T-cell (primary cell): ENCODE measurements around the gene IFITM1. TPM values are rescaled to one million over a fixed set of nuclear protein-coding genes. Genes with fewer than 3 reads are reported as not detected.
"Not testable (repeated sequence)": the region's sequence is repeated elsewhere in the genome, so short reads cannot be mapped to it uniquely, and the experiment has no call there.

Source experiments
- ATAC-seq, 4 experiments: fragments of 200-7000 bp in 3 of 4; fragments of 150-1000 bp in 1 of 4; cut with Tn5 transposase; replicated peaks in 1 of 4; 1 replicate in 3 of 4; 2 replicates in 1 of 4; pipeline ENCODE4 v1.10.0; 2021; ENCODE audit warnings: moderate library complexity in 3 of 4, mild to moderate bottlenecking in 2 of 4, moderate number of reproducible peaks in 1 of 4
- CTCF ChIA-PET, 2 donors: fragments of 300-600 bp; sonication (Branson Sonifier 250); formaldehyde crosslinking; loops; one replicate each; lab custom pipeline; 2022; ENCODE audit warnings: antibody characterized with exemption in 2 of 2; lab: Charles Lee
- POLR2A ChIA-PET, 2 donors: fragments of 300-600 bp; sonication (Branson Sonifier 250); formaldehyde crosslinking; loops; one replicate each; lab custom pipeline; 2022; ENCODE audit warnings: antibody characterized with exemption in 2 of 2; lab: Charles Lee
- DNase-seq, 35 experiments: peaks; one replicate each; pipeline versions ENCODE4 v3.0.0 to v3.0.0-alpha.2; 2013 to 2023
- H3K27ac ChIP-seq: one replicate; pipeline ENCODE4 v1.5.1; 2013; ENCODE audit warnings: low read length
- H3K27me3 ChIP-seq, 2 experiments: replicated peaks in 1 of 2; 1 replicate in 1 of 2; 2 replicates in 1 of 2; pipeline versions ENCODE4 v1.6.1 to v1.7.0; 2013; ENCODE audit warnings: low read length in 1 of 2, mixed read lengths in 1 of 2; ENCODE audit not compliant: control insufficient read depth in 2 of 2, insufficient read depth in 2 of 2; ENCODE audit errors: extremely low read depth in 1 of 2
- H3K36me3 ChIP-seq, 2 donors: 1 replicate in 1 of 2; 2 replicates in 1 of 2; pipeline versions ENCODE4 v1.6.1 to v1.7.0; 2013; ENCODE audit warnings: low read length in 1 of 2; ENCODE audit not compliant: control insufficient read depth in 2 of 2, insufficient read depth in 1 of 2; ENCODE audit errors: extremely low read depth in 1 of 2
- H3K4me1 ChIP-seq, 2 experiments: 1 replicate in 1 of 2; 2 replicates in 1 of 2; pipeline versions ENCODE4 v1.6.1 to v1.7.0; 2013; ENCODE audit warnings: low read length in 2 of 2, mixed read lengths in 1 of 2; ENCODE audit not compliant: insufficient read depth in 2 of 2, control insufficient read depth in 1 of 2; ENCODE audit errors: extremely low read depth in 1 of 2
- H3K4me3 ChIP-seq, 2 donors: 1 replicate in 1 of 2; 2 replicates in 1 of 2; pipeline versions ENCODE4 v1.5.1 to v1.7.0; 2013; ENCODE audit warnings: mild to moderate bottlenecking in 2 of 2, low read length in 1 of 2, moderate library complexity in 1 of 2; ENCODE audit not compliant: control insufficient read depth in 1 of 2; ENCODE audit errors: extremely low read depth in 1 of 2
- H3K9me3 ChIP-seq: 2 replicates; pipeline ENCODE4 v1.7.0; 2013
- H3K27ac Mint-ChIP-seq, 2 donors: one replicate each; pipeline ENCODE4 v1.8.0; 2020 to 2021; ENCODE audit warnings: mild to moderate bottlenecking in 2 of 2, mixed read lengths in 2 of 2
- H3K27me3 Mint-ChIP-seq, 2 donors: one replicate each; pipeline ENCODE4 v1.8.0; 2021 to 2022; ENCODE audit warnings: mixed read lengths in 2 of 2
- H3K36me3 Mint-ChIP-seq: one replicate; pipeline ENCODE4 v1.8.0; 2021; ENCODE audit warnings: mixed read lengths
- H3K4me1 Mint-ChIP-seq, 3 donors: one replicate each; pipeline ENCODE4 v1.8.0; 2020 to 2022; ENCODE audit warnings: mixed read lengths in 3 of 3, mild to moderate bottlenecking in 1 of 3
- H3K4me3 Mint-ChIP-seq, 3 donors: one replicate each; pipeline ENCODE4 v1.8.0; 2020 to 2022; ENCODE audit warnings: mild to moderate bottlenecking in 3 of 3, mixed read lengths in 3 of 3, moderate library complexity in 3 of 3
- H3K9me3 Mint-ChIP-seq, 3 donors: one replicate each; pipeline ENCODE4 v1.8.0; 2020 to 2022; ENCODE audit warnings: mixed read lengths in 3 of 3
- WGBS: methylation state at CpG from one replicate; pipeline ENCODE4 v1.1.5; 2013; ENCODE audit warnings: missing lambda C conversion rate; ENCODE audit not compliant: insufficient coverage; 5-methylcytosine and 5-hydroxymethylcytosine counted together
- total RNA-seq, 35 experiments: library from RNA in 6 of 35; stranded (reverse) in 6 of 35; fragments of 120-200 nt in 1 of 35; gene quantifications; one replicate each; pipeline versions ENCODE4 v1.2.1 to v1.2.4 and lab custom pipeline; 2013 to 2026

Gene IFITM1
- total RNA-seq, 5 donors from 2014 or later (not counting 1 experiment from before 2014, with no cell fraction given), result 201 to 427 (median 243) TPM

DNA sequence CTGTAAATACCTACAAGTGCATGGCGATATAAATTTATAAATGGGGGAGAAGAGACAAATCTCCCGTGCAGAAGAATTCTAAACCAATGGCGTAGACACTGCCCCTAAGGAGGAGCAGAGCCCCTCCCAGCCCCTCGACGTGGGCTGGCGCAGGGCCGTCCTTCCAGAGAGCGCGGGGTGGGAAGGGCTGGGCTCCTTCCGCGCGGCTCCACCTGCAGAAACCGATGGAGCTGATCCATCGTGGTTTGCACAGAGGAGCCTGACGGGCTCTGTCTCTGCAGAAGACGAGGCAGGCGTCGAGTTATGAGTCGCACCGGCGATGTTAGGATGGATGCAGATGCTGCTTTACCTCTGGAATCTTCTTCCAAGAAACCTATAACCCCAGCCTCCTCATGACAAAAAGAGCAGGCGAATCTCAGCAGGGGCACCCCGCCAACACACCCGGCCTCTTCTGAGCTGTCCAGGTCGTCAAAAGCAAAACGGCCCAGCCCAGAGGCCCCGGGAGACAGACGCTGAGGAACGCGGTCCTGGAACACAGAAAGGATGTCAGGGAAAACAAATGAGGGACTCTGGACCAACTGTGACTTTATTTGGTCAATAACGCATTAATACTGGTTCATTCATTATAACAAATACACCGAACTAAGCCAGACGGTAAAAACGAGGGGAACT is 44.4 kb downstream of the IFITM1 start:
- WGBS, result 86% methylated on average over 21 of the region's 34 CpGs
- Histone ChIP-seq H3K4me1 (peaks cover 8 to 56% of the 10 kb centered on the region in 2 experiments), H3K27ac (no peak overlapping the region), H3K4me3 (no peak overlapping the region), H3K36me3 (no peaks in the 10 kb centered on the region), H3K9me3 (no peaks in the 10 kb centered on the region), H3K27me3 (peaks cover 0 to 2% of the 10 kb centered on the region in 2 experiments)
- no peak for DNase-seq
- Mint-ChIP-seq H3K4me1 (peaks cover 22 to 27% (median 26%) of the 10 kb centered on the region in 3 donors), H3K36me3 (no peaks in the 10 kb centered on the region), H3K9me3 (no peaks in the 10 kb centered on the region), H3K27ac (no peak overlapping the region), H3K4me3 (no peak overlapping the region), H3K27me3 (peaks cover 0 to 2% of the 10 kb centered on the region in 2 donors)
- ChIA-PET CTCF (no interaction called here), POLR2A (interaction anchor here in 1 of 2 donors (0.6 kb wide), 1 partner anchor 964 kb away, joined by 5 read pairs; no protein-coding TSS in a partner anchor)
- no peak for ATAC-seq

DNA sequence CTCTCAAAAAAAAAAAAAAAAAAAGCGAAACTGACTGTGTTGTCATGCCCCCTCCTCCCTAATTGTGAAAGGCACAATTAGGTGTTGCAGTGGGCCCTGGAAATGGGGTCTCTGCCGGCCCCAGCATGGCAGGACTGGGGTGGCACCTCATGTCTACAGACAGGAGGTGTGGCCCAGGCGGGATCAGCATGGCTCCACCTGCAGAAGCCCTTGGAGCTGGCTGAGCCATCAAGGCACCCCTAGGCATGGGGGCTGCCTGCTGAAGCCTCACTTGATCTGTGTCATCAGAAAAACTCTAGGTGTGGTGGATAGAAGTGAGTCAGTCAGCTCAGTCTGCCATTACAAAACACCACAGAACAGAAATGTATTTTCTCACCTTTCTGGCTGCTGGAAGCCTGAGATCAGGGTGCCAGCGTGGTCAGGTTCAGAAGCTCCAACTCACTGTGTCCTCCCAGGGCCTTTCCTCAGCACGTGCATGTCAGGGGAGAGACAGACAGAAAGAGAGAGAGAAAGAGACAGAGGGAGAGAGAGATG is 45.4 kb downstream of the IFITM1 start:
- ChIA-PET CTCF (no interaction called here), POLR2A (interaction anchor here in 1 of 2 donors (0.6 kb wide), 1 partner anchor 963 kb away, joined by 5 read pairs; no protein-coding TSS in a partner anchor)
- Histone ChIP-seq H3K27me3 (peaks cover 0 to 6% of the 10 kb centered on the region in 2 experiments), H3K9me3 (no peaks in the 10 kb centered on the region), H3K4me3 (no peak overlapping the region), H3K27ac (no peak overlapping the region), H3K36me3 (no peaks in the 10 kb centered on the region), H3K4me1 (peaks cover 8 to 59% of the 10 kb centered on the region in 2 experiments)
- Mint-ChIP-seq H3K4me3 (no peak overlapping the region), H3K4me1 (peaks cover 16 to 19% (median 17%) of the 10 kb centered on the region in 3 donors), H3K27ac (peak overlapping the region; percentile 30 to 82), H3K36me3 (no peaks in the 10 kb centered on the region), H3K27me3 (peaks cover 0 to 2% of the 10 kb centered on the region in 2 donors), H3K9me3 (no peaks in the 10 kb centered on the region)
- peak in 3 of 4 experiments; percentile 18 to 45 (median 20) for ATAC-seq
- DNase-seq, result peak in 14 of 35 experiments; percentile 12 to 64 (median 27)
- WGBS, result 34% methylated on average over 2 of the region's 5 CpGs

DNA sequence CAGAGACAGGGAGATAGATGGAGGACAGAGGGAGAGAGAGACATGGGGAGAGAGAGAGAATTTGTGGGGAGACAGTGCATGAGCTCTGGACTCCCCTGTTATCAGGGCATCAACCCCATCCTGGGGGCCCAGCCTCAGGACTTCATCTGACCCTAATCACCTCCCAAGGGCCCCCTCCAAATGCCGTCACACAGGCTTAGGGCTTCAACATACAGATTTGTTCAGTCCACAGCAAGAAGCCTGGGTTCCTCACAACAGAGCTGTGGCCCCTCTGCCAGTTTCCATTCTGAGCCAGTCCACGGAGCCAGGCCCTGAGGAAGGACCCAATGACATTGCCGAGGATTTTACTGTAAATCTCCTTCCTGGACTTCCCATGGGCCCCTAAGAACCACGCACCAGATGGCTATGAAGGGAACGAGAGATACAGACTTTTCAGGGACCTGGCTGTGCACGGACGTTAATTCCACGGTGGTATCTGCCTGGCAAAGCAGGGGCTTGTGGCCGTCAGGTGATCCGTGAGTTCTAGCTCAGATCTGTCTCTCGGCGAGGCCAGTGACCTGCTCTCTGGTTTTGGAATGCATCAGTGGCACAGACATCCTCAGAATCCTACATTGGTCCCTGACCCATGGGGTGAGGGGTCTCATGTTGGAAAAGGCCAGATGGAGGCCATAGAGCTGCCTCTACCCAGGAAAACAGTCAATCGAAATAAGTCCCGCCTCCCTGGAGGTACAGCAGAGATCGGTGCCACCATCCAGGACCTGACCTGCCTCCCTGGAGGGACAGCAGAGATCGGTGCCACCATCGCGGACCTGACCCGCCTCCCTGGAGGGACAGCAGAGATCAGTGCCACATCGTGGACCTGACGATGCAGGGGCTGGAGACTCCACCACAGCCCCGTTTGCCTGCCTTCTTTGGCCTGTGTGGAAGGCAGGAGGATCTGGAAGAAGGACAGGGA is 46.8 kb downstream of the IFITM1 start:
- peaks cover 0 to 4% of the 10 kb centered on the region in 2 donors for H3K27me3 Mint-ChIP-seq
- Histone ChIP-seq H3K36me3 (no peaks in the 10 kb centered on the region), H3K27ac (no peak overlapping the region), H3K27me3 (peaks cover 0 to 20% of the 10 kb centered on the region in 2 experiments), H3K9me3 (no peaks in the 10 kb centered on the region), H3K4me1 (peaks cover under 1 to 57% of the 10 kb centered on the region in 2 experiments), H3K4me3 (no peak overlapping the region)
- ChIA-PET POLR2A (no interaction called here), CTCF (interaction anchor here in 1 of 2 donors (1.8 kb wide), 1 partner anchor 110 kb away, joined by 6 read pairs; no protein-coding TSS in a partner anchor)
- ATAC-seq (no peak), DNase-seq (no peak)
- H3K4me3 Mint-ChIP-seq, result no peak overlapping the region
- H3K9me3 Mint-ChIP-seq, result no peaks in the 10 kb centered on the region
- no peaks in the 10 kb centered on the region for H3K36me3 Mint-ChIP-seq
- peaks cover 4 to 12% (median 5%) of the 10 kb centered on the region in 3 donors for H3K4me1 Mint-ChIP-seq
- 86% methylated on average over 20 of the region's 22 CpGs for WGBS
- H3K27ac Mint-ChIP-seq, result no peak overlapping the region

DNA sequence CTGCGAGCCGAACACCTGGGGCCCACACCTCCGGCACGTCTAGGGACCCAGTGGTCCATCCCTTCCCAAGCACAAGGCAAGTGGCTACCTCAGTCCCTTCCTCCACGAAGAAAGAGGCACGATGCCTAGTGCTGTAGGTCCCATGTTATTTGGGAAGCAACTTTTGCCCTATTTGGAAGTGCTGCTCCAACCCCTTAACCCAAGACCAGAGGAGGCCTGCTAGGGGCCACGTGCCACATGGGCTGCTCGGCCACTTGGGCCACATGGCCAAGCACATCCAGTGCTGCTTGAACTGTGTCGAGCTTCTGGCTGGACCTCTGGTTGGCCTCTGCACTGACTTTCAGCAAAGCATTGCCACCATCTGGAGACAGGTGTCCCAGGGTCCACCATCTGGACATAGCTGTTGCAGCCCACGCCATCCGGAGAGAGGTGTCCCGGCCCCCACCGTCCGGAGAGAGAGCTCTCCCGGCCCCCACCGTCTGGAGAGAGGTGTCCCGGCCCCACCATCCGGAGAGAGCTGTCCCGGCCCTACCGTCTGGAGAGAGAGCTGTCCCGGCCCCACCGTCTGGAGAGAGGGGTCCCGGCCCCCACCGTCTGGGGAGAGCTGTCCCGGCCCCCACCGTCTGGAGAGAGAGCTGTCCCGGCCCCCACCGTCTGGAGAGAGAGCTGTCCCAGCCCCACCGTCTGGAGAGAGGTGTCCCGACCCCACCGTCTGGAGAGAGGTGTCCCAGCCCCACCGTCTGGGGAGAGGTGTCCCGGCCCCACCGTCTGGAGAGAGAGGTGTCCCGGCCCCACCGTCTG is 49.0 kb downstream of the IFITM1 start:
- H3K27ac Mint-ChIP-seq, result no peak overlapping the region
- ATAC-seq, result no peak

DNA sequence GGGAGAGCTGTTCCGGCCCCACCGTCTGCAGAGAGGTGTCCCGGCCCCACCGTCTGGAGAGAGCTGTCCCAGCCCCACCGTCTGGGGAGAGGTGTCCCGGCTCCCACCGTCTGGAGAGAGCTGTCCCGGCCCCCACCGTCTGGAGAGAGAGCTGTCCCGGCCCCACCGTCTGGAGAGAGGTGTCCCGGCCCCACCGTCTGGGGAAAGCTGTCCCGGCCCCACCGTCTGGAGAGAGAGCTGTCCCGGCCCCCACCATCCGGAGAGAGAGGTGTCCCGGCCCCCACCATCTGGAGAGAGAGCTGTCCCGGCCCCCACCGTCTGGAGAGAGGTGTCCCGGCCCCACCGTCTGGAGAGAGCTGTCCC is 49.6 kb downstream of the IFITM1 start:
- WGBS, result 84% methylated on average over 22 of the region's 22 CpGs
- H3K4me3 ChIP-seq, H3K36me3 ChIP-seq, H3K9me3 ChIP-seq, H3K27ac ChIP-seq, H3K4me3 Mint-ChIP-seq, DNase-seq, H3K27ac Mint-ChIP-seq, ATAC-seq, H3K36me3 Mint-ChIP-seq, H3K9me3 Mint-ChIP-seq: not testable (repeated sequence)
- H3K4me1 Mint-ChIP-seq, result peaks cover 10 to 23% (median 19%) of the 10 kb centered on the region in 3 donors
- POLR2A ChIA-PET, result interaction anchor here in 1 of 2 donors (0.8 kb wide), 1 partner anchor 139 kb away, joined by 10 read pairs; no protein-coding TSS in a partner anchor
- Histone ChIP-seq H3K27me3 (peaks cover 0 to 42% of the 10 kb centered on the region in 2 experiments), H3K4me1 (peaks cover 0 to 53% of the 10 kb centered on the region in 2 experiments)
- H3K27me3 Mint-ChIP-seq, result peaks cover 20 to 33% of the 10 kb centered on the region in 2 donors
- CTCF ChIA-PET, result interaction anchor here (0.5 to 2.0 kb wide), 8 partner anchors 38 to 161 kb away, joined by 3 to 9 read pairs (median 4); no protein-coding TSS in a partner anchor

More for the DNA sequence above, 49.0 kb downstream of the IFITM1 start:
- H3K4me3 Mint-ChIP-seq, result no peak overlapping the region
- Histone ChIP-seq H3K27me3 (peaks cover 0 to 36% of the 10 kb centered on the region in 2 experiments), H3K4me3 (no peak overlapping the region), H3K4me1 (peaks cover 0 to 49% of the 10 kb centered on the region in 2 experiments), H3K36me3 (no peaks in the 10 kb centered on the region), H3K9me3 (no peaks in the 10 kb centered on the region), H3K27ac (no peak overlapping the region)
- peaks cover 5 to 18% (median 13%) of the 10 kb centered on the region in 3 donors for H3K4me1 Mint-ChIP-seq
- 84% methylated on average over 31 of the region's 36 CpGs for WGBS
- H3K27me3 Mint-ChIP-seq, result peaks cover 15 to 27% of the 10 kb centered on the region in 2 donors
- CTCF ChIA-PET, result interaction anchor here (0.7 to 2.0 kb wide), 6 partner anchors 23 to 160 kb away, joined by 3 to 8 read pairs (median 4); no protein-coding TSS in a partner anchor
- DNase-seq, result no peak
- no peaks in the 10 kb centered on the region for H3K36me3 Mint-ChIP-seq
- POLR2A ChIA-PET, result interaction anchor here in 1 of 2 donors (0.6 to 1.1 kb wide), 3 partner anchors 78 to 140 kb away, joined by 3 to 10 read pairs (median 3); no protein-coding TSS in a partner anchor
- no peaks in the 10 kb centered on the region for H3K9me3 Mint-ChIP-seq
